Endometrial microvascular endothelial cells (primary cell): ENCODE results near the gene PGP. TPM values are rescaled to one million over a fixed set of nuclear protein-coding genes. Genes with fewer than 3 reads are reported as not detected.

ENCODE experiments used
- in situ Hi-C: cut with HindIII; loops from 2 replicates; pipeline ENCODE4 v1.10.0; 2017; ENCODE audit warnings: low sequenced_read_pairs, low pct_unique_long_range_greater_than_20kb; ENCODE audit errors: inconsistent ontology term
- total RNA-seq: library from RNA; depleted of rRNA; stranded (reverse); fragments of >200 nt; gene quantifications from one replicate; pipeline ENCODE4 v1.2.3, GENCODE V29; 2015; ENCODE audit errors: inconsistent ontology term

PGP gene
- total RNA-seq, 1 donor from 2014 or later, result 21.6 TPM

- in situ Hi-C loops, result no loop called here
Measured at GRCh38 chr16:2228161-2228824, 13.7 kb upstream of the PGP start.

- in situ Hi-C loops, result no loop called here
Measured at GRCh38 chr16:2226918-2227317, 12.3 kb upstream of the PGP start.

- in situ Hi-C loops, result no loop called here
Measured at GRCh38 chr16:2226245-2226793, 11.7 kb upstream of the PGP start.

GRCh38 chr16:2223942-2224486 lies 9.4 kb upstream of the PGP start:
- in situ Hi-C loops, result no loop called here

- in situ Hi-C loops, result no loop called here
Measured at GRCh38 chr16:2223221-2223941, 8.7 kb upstream of the PGP start, which contains the start of gene E4F1. Gene E4F1 (plus strand): TSS chr16:2223591. CDS start chr16:2223614, 23 bp downstream.

GRCh38 chr16:2216330-2216729 lies 1.7 kb upstream of the PGP start:
- in situ Hi-C loops, result no loop called here

- in situ Hi-C loops, result no loop called here
Measured at GRCh38 chr16:2213817-2214718, 572 bp downstream of the PGP start.

GRCh38 chr16:2212362-2213324 lies 2.0 kb downstream of the PGP start:
- in situ Hi-C loops, result no loop called here

GRCh38 chr16:2211923-2212347 lies 2.7 kb downstream of the PGP start:
- in situ Hi-C loops, result no loop called here

- in situ Hi-C loops, result no loop called here
Measured at GRCh38 chr16:2210386-2211365, 4.0 kb downstream of the PGP start, which contains the start of gene BRICD5. Gene BRICD5 (minus strand): TSS chr16:2210863. CDS start chr16:2210833, 30 bp downstream.

- in situ Hi-C loops, result no loop called here
Measured at GRCh38 chr16:2210009-2210332, 4.7 kb downstream of the PGP start.

GRCh38 chr16:2209258-2210008 lies 5.2 kb downstream of the PGP start:
- in situ Hi-C loops, result no loop called here

GRCh38 chr16:2208772-2209171 lies 5.9 kb downstream of the PGP start:
- in situ Hi-C loops, result no loop called here

- in situ Hi-C loops, result no loop called here
Measured at GRCh38 chr16:2208308-2208707, 6.3 kb downstream of the PGP start.

- in situ Hi-C loops, result no loop called here
Measured at GRCh38 chr16:2207872-2208271, 6.8 kb downstream of the PGP start.

GRCh38 chr16:2206780-2207433 lies 7.7 kb downstream of the PGP start:
- in situ Hi-C loops, result no loop called here
